A549 treated with ZK216348 at 1 μM for 4 hours (cell line): ENCODE data around the gene FLYWCH2. TPM values are rescaled to one million over a fixed set of nuclear protein-coding genes. Genes with fewer than 3 reads are reported as not detected.

Experiments
- total RNA-seq: library from RNA; stranded (reverse); fragments of 200-300 nt; extraction: Qiagen RNA extraction; gene quantifications from 5 replicates; pipeline ENCODE4 v1.2.3, GENCODE V29; 2022; ENCODE audit warnings: low read depth

FLYWCH2 gene
- 34.4 to 57.2 TPM (median 48.8 TPM) in 5 replicates for total RNA-seq

GRCh38 chr16:2882650-2883457 lies at the start of gene FLYWCH2:
TSS of gene FLYWCH2 (plus strand) at chr16:2883215. CDS start at chr16:2896450, 13,235 bp downstream.

GRCh38 chr16:2857451-2858244 lies 25.4 kb upstream of the FLYWCH2 start, which contains the start of gene PRSS22:
TSS of gene PRSS22 (minus strand) at chr16:2858170. CDS start at chr16:2858104, 66 bp downstream.

GRCh38 chr16:2911638-2912329 lies 28.8 kb downstream of the FLYWCH2 start, which contains the start of gene FLYWCH1:
TSS of gene FLYWCH1 (plus strand) at chr16:2911931. CDS start at chr16:2929686, 17,755 bp downstream.

Other genes with a start within 250 kb of the FLYWCH2 start
- gene KCTD5, start 200.7 kb upstream of the FLYWCH2 start, total RNA-seq: 31.5 to 44.6 TPM (median 42.6 TPM) in 5 replicates
- 1.0 to 2.2 TPM (median 1.8 TPM) in 5 replicates for gene PRSS27, start 163.0 kb upstream of the FLYWCH2 start, total RNA-seq
- gene SRRM2, start 130.6 kb upstream of the FLYWCH2 start, total RNA-seq: 263 to 471 TPM (median 435 TPM) in 5 replicates
- gene ELOB, start 105.9 kb upstream of the FLYWCH2 start, total RNA-seq: 390 to 513 TPM (median 475 TPM) in 5 replicates
- not detected in 5 replicates for gene PRSS33, start 95.7 kb upstream of the FLYWCH2 start, total RNA-seq
- gene PRSS41, start 84.7 kb upstream of the FLYWCH2 start, total RNA-seq: not detected in 5 replicates
- gene PRSS21, start 66.0 kb upstream of the FLYWCH2 start, total RNA-seq: not detected in 5 replicates
- gene ZG16B, start 52.9 kb upstream of the FLYWCH2 start, total RNA-seq: 0.54 to 1.1 TPM (median 1.0 TPM) in 5 replicates
- 1.0 to 2.5 TPM (median 1.6 TPM) in 5 replicates for gene PRSS22, start 25.0 kb upstream of the FLYWCH2 start, total RNA-seq
- 15.9 to 31.8 TPM (median 26.8 TPM) in 5 replicates for gene FLYWCH1, start 28.7 kb downstream of the FLYWCH2 start, total RNA-seq
- gene KREMEN2, start 81.1 kb downstream of the FLYWCH2 start, total RNA-seq: 0.85 to 3.2 TPM (median 2.4 TPM) in 5 replicates
- 25.4 to 46.5 TPM (median 45.2 TPM) in 5 replicates for gene PAQR4, start 86.1 kb downstream of the FLYWCH2 start, total RNA-seq
- 44.4 to 98.5 TPM (median 91.4 TPM) in 5 replicates for gene PKMYT1, start 97.2 kb downstream of the FLYWCH2 start, total RNA-seq
- 0.21 to 0.48 TPM (median 0.38 TPM) in 5 replicates for gene CLDN9, start 129.7 kb downstream of the FLYWCH2 start, total RNA-seq
- gene CLDN6, start 135.0 kb downstream of the FLYWCH2 start, total RNA-seq: 0.20 to 0.56 TPM (median 0.41 TPM) in 4 of 5 replicates, not detected in the other
- 357 to 594 TPM (median 560 TPM) in 5 replicates for gene TNFRSF12A, start 137.2 kb downstream of the FLYWCH2 start, total RNA-seq
- gene HCFC1R1, start 140.7 kb downstream of the FLYWCH2 start, total RNA-seq: 176 to 257 TPM (median 227 TPM) in 5 replicates
- gene THOC6, start 140.8 kb downstream of the FLYWCH2 start, total RNA-seq: 16.8 to 38.9 TPM (median 34.3 TPM) in 5 replicates
- gene BICDL2, start 153.7 kb downstream of the FLYWCH2 start, total RNA-seq: not detected in 5 replicates
- 0.79 to 0.99 TPM (median 0.86 TPM) in 5 replicates for gene MMP25, start 163.3 kb downstream of the FLYWCH2 start, total RNA-seq
- 17.7 to 35.2 TPM (median 24.4 TPM) in 5 replicates for gene IL32, start 182.4 kb downstream of the FLYWCH2 start, total RNA-seq
- not detected in 5 replicates for gene ZSCAN10, start 216.1 kb downstream of the FLYWCH2 start, total RNA-seq
- gene ZNF205, start 229.4 kb downstream of the FLYWCH2 start, total RNA-seq: 8.6 to 16.6 TPM (median 14.1 TPM) in 5 replicates